HG03039 (cell line): ENCODE data around the gene AURKB.
A peak's percentile ranks its signal among the peaks of the same experiment; 100 is the strongest.
"Not testable (repeated sequence)": the region's sequence is repeated elsewhere in the genome, so short reads cannot be mapped to it uniquely, and the experiment has no call there.

Experiments used
- ATAC-seq: cut with Tn5 transposase; IDR thresholded peaks from one replicate; pipeline ENCODE4 v1.9.1; 2021; ENCODE audit warnings: mild to moderate bottlenecking, moderate library complexity; ENCODE audit not compliant: unreplicated experiment

The AURKB gene

DNA sequence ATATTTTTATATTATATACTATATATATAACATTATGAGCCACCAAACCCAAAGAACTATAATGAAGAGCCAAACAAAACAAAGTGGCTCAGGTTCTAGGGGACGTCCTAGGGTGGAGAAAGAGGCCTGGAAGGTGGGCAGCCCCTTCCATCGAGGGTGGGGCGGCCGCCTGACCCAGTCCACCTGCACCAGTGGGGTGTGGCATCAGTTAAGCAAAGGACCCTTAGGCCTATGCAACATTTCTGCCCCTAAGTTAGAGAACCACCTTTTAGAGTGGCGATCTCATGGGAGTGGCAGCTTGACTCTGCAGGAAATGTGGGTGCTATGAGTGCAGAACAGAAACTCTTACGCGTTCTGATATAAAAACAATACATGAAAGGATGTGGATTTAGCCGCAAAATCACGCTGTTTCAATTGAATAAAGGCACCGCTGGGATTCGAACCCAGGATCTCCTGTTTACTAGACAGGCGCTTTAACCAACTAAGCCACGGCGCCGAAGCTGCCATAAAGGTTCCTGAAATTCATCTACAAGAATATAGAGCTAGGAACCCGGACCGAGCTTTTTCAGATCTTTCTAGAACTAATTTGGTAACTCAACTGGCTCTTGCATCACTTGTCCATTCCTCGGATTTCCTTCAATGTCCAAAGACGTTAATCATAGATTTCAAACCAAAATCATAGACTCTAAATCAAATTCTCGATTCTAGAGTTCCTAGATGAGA lies 15.6 kb upstream of the AURKB start:
- no peak for ATAC-seq

DNA sequence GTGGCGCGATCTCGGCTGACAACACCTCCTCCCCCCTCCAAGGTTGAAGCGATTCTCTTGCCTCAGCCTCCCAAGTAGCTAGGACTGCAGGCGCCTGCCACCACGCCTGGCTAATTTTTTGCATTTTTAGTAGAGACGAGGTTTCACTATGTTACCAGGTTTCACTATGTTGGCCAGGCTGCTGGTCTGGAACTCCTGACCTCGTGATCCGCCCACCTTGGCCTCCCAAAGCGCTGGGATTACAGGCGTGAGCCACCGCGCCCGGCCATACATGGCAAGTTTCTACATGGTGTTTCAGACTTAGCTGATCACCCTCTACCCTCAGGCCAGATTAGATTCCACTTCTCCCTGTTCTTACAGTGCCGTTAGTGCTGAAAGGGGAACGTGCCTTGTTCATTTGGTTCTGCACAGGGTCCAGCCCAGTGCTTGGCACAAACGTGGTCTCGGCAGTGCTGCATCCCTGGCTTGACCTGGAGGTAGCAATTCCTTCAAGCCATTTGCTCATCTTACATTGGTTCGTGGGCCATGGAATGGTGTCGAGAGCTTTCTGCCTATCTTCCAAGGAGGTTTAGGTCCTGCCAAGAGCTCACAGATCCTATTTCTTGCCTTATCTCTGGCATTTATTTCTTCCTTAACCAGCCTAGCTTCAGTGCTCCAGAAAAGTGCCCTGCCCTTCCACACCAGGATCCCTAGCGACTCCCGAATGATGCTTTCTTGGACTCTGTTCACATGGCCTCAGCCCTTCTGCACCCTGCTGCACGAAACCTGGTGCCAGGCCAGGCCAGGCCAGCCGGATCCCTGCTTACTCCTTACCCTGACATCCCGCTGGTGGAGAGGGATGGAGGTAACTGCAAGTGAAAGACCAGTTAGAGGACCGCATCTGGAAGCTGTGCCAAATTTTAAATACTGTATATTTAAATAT lies 14.8 kb upstream of the AURKB start:
- ATAC-seq, result no peak

DNA sequence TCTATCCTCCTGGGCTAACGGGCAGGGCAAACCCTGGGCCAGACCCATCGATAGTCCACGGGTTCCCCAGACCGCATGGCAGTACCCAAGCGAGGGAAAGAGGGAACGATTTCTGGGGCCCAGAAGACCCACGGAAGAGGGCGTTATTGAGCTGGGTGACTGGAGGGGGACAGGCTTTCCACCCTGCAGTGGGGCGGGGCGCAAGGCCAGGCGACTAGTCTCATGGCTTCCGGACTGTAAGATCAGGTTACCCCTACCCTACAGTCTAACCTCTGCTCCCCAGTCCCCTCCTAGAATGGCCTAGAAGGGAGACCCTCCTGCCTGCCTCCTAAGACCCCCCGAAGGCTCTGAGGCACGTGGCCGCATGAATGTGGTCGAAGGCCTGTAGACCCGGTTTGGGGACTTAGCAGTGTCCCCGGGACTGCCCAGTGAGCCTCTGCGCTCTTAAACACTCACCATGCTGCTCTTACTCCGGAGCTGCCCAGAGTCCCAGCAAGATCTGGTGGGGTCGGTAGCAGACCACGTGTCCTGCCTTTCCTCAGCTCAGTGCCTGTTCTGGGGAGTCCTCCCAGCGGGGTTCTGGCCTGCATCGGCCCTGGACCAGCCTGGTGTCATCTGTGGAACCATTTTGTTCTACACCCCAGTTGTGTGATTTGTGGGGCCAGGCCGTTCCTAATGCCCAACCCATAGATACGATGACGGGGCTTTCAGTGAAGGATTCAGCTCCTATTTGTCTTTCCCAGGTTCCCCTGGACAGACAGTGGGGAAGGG lies 13.2 kb upstream of the AURKB start:
- ATAC-seq, result no peak

DNA sequence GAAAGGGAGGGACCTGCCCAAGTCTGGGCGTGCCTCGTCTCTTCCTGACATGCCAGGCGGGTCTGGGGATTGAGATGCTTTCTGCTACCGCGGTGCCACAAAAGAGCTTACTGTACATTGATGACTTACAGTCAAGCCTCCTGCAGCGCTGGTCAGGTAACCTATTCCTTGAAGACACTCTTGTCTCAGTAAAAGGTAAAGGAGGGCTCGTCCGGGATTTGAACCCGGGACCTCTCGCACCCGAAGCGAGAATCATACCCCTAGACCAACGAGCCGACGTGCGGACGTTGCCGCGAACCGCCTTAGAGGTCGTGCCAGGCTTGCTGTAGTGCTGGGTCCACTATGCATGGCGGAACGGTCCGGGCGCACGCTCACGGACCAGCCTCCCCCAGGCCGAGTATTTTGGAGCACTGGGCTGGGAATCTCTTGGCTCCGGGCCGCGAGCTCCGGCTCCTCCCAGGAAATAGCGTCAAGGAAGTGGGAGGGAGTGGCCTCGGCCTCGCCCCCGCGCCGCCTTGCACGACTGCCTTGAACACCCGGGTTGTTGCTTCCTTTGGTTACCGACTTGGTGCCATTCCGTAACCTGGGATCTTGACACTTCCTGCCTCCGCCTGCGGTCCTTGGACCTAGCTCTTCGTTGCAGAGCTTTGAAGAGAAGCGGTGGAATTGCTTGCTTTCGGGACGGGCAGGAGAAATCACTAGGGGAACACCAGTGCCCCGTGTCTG lies 12.4 kb upstream of the AURKB start:
- peak; percentile 31 for ATAC-seq

DNA sequence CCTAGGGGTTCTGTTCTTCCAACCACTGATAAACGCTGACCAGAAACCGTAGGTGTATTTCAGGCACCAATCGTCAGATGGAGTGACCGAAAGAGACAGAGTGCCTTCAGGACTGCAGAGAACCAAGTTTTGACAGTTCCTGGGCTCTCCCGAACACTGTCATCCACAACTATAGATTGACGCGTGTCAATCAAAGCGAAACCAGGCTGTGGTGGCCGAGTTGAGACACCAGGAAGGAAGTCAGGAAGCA lies 11.9 kb upstream of the AURKB start:
- peak; percentile 29 for ATAC-seq

DNA sequence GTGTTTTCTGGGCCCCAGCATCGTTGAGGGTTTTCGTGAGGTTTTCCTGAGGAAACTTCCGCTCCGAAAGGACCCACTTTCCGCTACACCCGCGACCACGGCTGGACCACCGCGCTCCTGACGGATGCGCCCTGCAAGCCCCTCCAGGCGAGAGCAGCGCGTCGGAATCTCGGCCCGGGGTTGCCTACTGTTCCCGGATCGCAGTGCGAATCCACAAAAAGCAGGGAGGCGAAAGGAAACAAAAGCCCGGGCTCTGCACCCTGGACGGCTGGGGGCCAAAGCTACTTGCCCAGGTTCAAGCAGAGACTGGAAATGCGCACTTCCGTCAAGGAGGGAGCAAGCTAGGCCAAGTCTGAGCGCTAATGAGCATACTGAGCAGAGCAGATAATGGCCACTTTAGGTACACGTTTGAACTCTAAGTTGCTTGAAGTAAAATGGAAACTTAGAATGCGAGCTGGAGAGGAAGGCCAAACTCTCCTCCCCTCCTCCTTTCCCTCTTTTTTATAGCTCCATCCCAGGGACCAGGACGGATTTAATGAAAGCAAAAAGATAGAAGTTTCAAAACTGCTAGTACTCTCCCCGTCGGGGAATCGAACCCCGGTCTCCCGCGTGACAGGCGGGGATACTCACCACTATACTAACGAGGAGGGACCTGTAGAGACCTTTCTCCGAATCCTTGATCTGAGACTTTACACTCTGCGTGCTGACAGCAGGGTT lies 11.4 kb upstream of the AURKB start:
- ATAC-seq, result peak; percentile 31

DNA sequence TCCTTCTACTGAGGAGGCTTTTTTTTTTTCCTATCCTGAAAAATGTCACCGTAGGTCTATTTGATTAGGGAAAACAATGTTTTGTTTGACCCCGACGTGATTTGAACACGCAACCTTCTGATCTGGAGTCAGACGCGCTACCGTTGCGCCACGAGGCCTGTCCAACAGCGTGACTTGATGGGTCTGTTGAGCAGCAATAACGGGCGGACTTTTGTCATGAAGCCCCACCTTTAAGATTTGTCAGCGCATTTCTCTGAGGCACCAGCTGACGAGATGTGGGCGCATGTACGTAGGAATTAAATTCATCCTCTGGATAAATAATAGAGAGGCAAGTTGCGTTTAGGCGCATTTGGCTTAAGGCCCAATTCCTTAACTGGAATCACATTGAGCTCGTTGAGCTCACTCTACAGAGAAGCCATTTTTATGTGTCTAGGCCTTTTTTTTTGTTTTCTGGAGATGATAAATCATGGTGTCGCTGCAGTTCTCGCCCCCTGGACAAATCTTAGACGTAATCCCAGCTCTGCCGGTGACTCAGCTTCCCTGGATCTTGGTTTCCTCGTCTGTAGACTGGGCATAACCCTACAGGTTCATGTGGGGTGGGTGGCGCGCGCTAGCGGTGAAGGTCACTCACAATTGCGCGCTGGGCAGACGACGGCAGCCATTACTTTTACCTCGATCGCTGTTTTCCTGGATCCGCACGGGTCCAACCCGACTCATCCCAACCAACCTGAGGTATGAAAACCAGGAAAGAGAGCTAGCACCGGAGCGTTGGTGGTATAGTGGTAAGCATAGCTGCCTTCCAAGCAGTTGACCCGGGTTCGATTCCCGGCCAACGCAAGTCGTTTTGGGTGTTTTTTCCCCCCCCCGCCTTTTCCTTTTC lies 10.6 kb upstream of the AURKB start:
- no peak for ATAC-seq

DNA sequence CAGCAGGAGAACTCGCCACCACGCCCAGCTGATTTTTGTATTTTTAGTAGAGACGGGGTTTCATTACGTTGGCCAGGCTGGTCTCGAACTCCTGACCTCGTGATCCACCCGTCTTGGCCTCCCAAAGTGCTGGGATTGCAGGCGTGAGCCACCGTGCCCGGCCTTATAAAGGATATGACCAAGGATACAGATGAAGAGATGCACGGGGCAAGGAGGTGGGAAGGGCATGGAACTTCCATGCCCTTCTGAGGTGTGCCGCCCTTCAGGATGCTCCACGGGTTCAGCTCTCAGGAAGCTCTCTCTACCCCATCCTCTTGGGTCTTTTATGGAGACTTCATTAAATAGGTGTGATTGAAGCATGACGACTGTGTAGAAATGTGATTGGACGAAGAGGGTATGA lies 3.6 kb upstream of the AURKB start:
- not testable (repeated sequence) for ATAC-seq

DNA sequence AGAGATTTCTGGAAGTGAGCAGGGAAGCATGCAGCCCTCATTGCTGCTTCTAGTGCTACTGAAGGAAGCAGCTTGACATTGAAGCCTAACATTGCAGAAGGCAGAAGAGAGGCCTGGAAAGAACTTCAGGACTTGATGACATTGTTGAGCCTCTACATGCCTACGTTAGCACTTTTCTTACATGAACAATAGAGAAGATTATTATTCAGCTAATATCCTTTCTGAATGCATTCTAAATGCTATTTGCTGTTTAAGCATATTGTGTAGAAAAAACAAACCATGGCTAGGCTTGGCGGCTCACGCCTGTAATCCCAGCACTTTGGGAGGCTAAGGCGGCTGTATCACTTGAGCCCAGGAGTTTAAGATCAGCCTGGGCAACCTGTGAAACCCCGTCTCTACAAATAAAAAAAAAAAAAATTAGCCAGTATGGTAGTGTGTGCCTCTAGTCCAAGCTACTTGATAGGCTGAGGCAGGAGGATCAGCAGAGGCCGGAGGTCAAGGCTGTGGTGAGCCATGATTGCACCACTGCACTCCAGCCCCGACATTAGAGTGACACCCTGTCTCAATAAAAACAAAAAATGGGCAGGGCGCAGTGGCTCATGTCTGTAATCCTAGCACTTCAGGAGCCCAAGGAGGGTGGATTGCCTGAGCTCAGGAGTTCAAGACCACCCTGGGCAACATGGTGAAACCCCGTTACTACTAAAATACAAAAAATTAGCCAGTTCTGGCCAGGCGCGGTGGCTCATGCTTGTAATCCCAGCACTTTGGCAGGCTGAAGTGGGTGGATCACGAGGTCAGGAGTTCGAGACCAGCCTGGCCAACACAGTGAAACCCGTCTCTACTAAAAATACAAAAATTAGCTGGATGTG lies 2.2 kb upstream of the AURKB start:
- no peak for ATAC-seq

DNA sequence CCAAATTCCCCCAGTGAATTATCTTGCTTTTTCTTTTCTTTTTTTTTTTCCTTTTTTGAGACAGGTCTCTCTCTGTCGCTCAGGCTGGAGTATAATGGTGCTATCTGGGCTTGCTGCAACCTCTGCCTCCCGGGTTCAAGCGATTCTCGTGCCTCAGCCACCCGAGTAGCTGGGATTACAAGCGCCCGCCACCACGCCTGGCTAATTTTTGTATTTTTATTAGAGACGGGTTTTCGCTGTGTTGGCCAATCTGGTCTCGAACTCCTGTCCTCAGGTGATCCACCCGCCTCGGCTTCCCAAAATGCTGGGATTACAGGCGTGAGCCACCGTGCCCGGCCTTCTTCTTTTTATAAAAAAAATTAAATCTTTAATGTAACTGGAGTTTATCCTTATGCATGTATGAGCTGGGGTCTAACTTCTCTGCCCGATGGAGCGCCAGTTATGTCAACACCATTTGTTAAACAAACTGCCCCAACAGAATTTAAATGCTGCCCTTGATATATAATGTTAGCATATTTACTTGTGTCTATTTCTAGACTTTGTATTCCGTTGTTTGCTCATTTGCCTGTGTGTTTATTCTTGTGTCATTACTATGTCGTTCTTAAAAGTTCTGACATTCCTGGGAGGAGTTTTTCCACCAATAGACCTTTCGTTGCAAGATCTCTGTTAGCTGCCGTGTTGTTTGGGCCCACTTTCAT lies 535 bp upstream of the AURKB start:
- no peak for ATAC-seq

DNA sequence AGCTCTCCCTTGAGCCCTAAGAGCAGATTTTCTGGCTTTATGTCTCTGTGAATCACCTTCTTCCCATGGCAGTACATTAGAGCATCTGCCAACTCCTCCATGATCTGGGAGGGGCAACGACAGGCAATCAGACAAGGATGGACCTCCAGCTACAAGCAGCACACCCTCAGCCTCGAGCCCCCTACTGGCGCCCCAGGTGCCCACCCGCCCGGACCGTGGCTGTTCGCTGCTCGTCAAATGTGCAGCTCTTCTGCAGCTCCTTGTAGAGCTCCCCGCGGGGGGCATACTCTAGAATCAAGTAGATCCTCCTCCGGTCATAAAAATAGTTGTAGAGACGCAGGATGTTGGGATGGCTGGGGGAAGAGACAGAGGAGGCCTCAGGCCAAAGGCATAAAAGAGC lies 3.8 kb downstream of the AURKB start:
- no peak for ATAC-seq

DNA sequence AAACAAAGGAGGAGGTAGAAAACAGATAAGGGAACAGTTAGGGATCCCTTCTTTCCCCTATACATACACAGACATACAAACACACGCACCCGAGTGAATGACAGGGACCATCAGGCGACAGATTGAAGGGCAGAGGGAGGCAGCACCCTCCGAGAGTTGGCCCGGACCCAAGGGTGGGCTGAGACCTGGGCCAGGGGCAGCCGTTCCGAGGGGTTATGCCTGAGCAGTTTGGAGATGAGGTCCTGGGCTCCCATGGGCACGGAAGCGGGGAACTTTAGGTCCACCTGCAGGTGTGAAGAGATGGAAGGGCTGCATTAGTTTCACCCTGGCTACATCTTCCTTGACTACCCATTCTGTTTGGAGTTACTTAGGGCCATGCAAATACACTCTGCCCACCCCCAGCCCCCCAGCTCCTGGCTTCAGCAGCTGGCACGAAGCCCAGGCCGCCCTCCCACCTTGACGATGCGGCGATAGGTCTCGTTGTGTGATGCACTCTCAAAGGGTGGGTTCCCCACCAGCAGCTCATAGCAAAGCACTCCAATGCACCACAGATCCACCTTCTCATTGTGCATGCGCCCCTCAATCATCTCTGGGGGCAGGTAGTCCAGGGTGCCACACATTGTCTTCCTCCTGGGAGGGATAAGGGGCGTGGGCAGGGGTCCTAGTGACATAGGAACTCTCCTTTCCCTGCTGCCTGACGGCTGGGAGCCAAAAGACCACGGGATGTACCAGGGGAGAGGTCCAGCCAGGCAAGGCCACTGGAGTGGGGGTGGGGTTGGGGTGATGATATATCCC lies 5.4 kb downstream of the AURKB start:
- ATAC-seq, result no peak

DNA sequence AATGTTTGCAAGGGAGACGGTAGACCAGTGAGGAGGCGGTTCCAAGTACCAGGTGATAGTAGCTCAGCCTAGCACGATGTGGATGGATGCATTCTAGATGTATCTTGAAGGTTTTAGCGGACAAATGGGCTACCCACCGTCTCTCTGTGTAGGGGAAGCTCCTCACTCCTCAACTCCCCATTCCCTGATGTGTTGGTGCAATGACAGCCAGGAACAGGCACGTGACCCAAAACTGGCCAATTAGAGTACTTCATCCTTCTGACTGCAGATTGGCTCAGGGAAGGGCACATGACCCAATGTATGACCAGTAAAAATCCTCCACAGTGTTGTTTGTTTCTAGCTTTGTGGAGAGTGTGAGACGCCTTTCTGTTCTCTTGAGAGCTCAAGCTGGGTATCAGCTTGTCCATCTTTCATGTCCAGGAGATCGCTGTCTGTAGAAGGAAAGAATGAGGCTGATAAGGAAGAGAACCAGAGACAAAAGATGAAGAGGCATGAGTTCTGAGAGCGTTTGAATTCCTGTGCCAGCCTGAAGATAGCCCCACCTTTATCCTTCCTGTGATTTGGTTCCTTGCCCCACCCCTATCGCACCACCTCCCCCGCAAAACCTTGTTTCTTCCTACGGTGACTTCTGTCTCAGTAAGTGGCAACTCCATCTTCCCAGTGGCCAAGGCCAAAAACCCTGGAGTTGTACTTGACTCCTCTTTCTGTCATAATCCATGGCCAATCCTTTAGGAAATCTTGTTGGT lies 18.1 kb downstream of the AURKB start:
- no peak for ATAC-seq

DNA sequence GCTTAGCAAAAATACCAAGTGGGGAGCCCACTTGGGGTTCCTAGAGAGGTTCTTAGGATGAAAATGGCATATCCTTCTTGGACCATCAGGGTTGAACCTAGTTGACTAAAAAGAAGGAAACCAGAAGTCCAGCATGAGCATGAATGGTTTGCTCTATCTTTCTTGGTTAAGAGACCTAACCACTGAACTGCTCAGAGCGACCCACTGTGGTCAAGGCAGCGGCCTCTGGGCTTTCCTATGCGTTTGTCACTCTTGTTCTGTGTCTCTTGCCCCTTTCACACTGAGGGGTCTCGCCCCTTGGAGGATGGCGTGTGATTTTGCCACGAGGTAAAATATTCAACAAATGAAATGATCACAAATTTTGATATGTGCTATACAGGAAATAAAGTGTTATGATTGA lies 19.9 kb downstream of the AURKB start:
- no peak for ATAC-seq

DNA sequence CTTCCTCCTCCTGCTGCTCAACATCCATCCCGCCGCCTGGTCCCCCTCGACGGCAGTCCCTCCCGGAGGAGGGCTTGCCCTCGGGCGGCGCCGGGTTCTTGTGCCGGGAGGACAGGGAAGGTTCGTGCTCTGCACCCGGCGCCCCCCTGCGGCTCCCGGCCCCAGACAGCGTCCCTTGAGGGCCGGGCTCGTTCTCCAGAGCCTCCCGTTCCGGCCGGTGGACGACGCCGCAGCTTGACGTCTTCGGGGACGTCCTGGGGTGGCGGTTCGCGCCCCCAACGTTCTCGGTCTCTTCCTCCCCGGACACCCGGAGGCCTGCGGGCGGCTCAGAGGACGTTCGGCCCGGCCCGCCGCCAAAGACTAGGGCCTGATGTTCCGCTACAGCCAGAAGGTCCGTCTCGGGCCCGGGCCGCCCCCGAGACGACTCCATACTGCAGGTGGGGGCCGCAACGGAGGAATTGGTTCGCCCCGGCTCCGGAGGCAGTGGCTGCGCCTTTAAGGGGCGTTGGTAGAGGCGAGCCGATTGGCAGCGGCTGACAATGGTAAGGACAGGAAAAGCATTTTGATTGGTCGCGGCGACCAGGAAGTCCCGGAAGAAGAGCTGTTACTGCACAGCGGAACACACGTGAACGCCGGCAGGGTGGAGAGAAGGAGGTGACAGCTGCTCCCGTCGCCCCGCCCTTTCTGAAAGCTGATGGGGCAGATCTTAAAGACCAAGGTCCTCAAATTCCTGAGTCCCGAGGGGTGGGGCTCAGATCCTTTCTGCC lies 20.5 kb downstream of the AURKB start, which contains the start of gene BORCS6:
BORCS6 (minus strand) TSS at position 470 of the 767 bp plus-strand sequence; CDS start at position 430, 40 bp downstream.
- ATAC-seq, result peak; percentile 40
